Measurements from ENCODE around the gene B4GAT1.

GRCh38 chr11:66314186-66314501, 33.3 kb downstream of the B4GAT1 start:
- TF ChIP-seq CTCF (IDR thresholded peaks at IDR 0.05) (no peak), POLR2A (IDR thresholded peaks at IDR 0.05) (no peak)
